B cell (primary cell): ENCODE data around the gene AFF2.

Experiments
- EZH2 ChIP-seq: IDR thresholded peaks from 2 replicates; pipeline ENCODE4 v1.6.1; 2012; ENCODE audit warnings: borderline replicate concordance, low read depth, mild to moderate bottlenecking, moderate library complexity, low read length; ENCODE audit not compliant: insufficient read depth, poor library complexity, severe bottlenecking
- TF ChIP-seq, protein P1 (sequence below): fragments of 200-600 bp; IDR thresholded peaks from one replicate; pipeline ENCODE4 v1.8.0; 2022; ENCODE audit warnings: antibody characterized with exemption, mild to moderate bottlenecking

GRCh38 chrX:148785256-148785655 lies 284.8 kb downstream of the AFF2 start:
- TF ChIP-seq, protein P1, sequence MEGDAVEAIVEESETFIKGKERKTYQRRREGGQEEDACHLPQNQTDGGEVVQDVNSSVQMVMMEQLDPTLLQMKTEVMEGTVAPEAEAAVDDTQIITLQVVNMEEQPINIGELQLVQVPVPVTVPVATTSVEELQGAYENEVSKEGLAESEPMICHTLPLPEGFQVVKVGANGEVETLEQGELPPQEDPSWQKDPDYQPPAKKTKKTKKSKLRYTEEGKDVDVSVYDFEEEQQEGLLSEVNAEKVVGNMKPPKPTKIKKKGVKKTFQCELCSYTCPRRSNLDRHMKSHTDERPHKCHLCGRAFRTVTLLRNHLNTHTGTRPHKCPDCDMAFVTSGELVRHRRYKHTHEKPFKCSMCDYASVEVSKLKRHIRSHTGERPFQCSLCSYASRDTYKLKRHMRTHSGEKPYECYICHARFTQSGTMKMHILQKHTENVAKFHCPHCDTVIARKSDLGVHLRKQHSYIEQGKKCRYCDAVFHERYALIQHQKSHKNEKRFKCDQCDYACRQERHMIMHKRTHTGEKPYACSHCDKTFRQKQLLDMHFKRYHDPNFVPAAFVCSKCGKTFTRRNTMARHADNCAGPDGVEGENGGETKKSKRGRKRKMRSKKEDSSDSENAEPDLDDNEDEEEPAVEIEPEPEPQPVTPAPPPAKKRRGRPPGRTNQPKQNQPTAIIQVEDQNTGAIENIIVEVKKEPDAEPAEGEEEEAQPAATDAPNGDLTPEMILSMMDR, result no peak
- TF ChIP-seq EZH2, result no peak
